Kidney (tissue), 14 donors: Measurements from ENCODE around the gene RIN3. TPM values are rescaled to one million over a fixed set of nuclear protein-coding genes. Genes with fewer than 3 reads are reported as not detected.
"Not testable (repeated sequence)": the region's sequence is repeated elsewhere in the genome, so short reads cannot be mapped to it uniquely, and the experiment has no call there.

ENCODE experiments used
- DNase-seq, 5 donors: peaks; one replicate each; pipeline ENCODE4 v3.0.0-alpha.2; 2013 to 2020
- FAIRE-seq: peaks from 2 replicates; lab custom pipeline; 2012; peaks lifted over from hg19 to GRCh38; lab: Jason Lieb, UNC
- H3K27ac ChIP-seq, 2 donors: one replicate each; pipeline ENCODE4 v1.7.0; 2013; ENCODE audit warnings: low read depth in 2 of 2, low read length in 2 of 2, inconsistent platforms in 1 of 2
- H3K27me3 ChIP-seq: one replicate; pipeline ENCODE4 v1.7.1; 2013; ENCODE audit warnings: low read length, inconsistent platforms; ENCODE audit not compliant: control insufficient read depth, insufficient read depth
- H3K36me3 ChIP-seq, 3 donors: one replicate each; pipeline versions ENCODE4 v1.7.0 to v1.7.1; 2013; ENCODE audit warnings: low read length in 3 of 3, control low read depth in 1 of 3, inconsistent platforms in 1 of 3; ENCODE audit not compliant: insufficient read depth in 3 of 3, control insufficient read depth in 2 of 3
- H3K4me1 ChIP-seq, 3 donors: one replicate each; pipeline versions ENCODE4 v1.7.0 to v1.7.1; 2013; ENCODE audit warnings: low read length in 3 of 3, inconsistent platforms in 1 of 3, low read depth in 1 of 3; ENCODE audit not compliant: control insufficient read depth in 2 of 3, insufficient read depth in 2 of 3
- H3K4me3 ChIP-seq, 3 donors: one replicate each; pipeline versions ENCODE4 v1.7.0 to v1.8.1; 2013; ENCODE audit warnings: low read length in 3 of 3, control low read depth in 1 of 3, inconsistent platforms in 1 of 3
- H3K9ac ChIP-seq, 3 donors: one replicate each; pipeline versions ENCODE4 v1.7.0 to v1.7.1; 2013; ENCODE audit warnings: low read length in 3 of 3, control low read depth in 1 of 3, inconsistent platforms in 1 of 3
- H3K9me3 ChIP-seq, 3 donors: one replicate each; pipeline versions ENCODE4 v1.7.0 to v1.7.1; 2013; ENCODE audit warnings: low read length in 3 of 3, control low read depth in 1 of 3, inconsistent platforms in 1 of 3; ENCODE audit not compliant: control insufficient read depth in 2 of 3, insufficient read depth in 1 of 3
- intact Hi-C: fragments of 100-400 bp; cut with DNase I; formaldehyde crosslinking; loops from one replicate; pipeline ENCODE4 v1.11.1; 2022
- polyA plus RNA-seq: library from polyadenylated mRNA; stranded (reverse); fragments of 350-450 nt; fragmentation: Illumina TruSeq; extraction: RNeasy Lipid Tissue Mini Kit (QIAGEN cat#74804); gene quantifications from one replicate; pipeline ENCODE4 v1.2.3, GENCODE V29; 2014; ENCODE audit warnings: low read depth, low replicate concordance; ENCODE audit not compliant: insufficient read depth
- total RNA-seq: library from RNA; stranded (reverse); fragmentation: NEBNext Ultra II Directional; extraction: Animal tissue kit (Norgen Biotek cat#: 25700); gene quantifications from one replicate; pipeline ENCODE4 v1.2.1, GENCODE V29; 2021
- TF ChIP-seq, protein P1 (sequence below): IDR thresholded peaks from 3 replicates; pipeline ENCODE4 v1.5.1; 2012; ENCODE audit warnings: mild to moderate bottlenecking, moderate library complexity, borderline replicate concordance; ENCODE audit not compliant: insufficient read depth; ENCODE audit errors: extremely low read depth
- donor health status: control.
- donor health status: control.
- donor health status: control.
- donor health status: control.
- donor health status: control.
- donor health status: DM: yes; HTN: yes; CAD: no.
- donor health status: Normal renal cell carcinoma (clear cell type).

Gene RIN3
- total and polyA plus RNA-seq, 2 donors from 2014 or later: 7.1 to 30.4 TPM

DNA sequence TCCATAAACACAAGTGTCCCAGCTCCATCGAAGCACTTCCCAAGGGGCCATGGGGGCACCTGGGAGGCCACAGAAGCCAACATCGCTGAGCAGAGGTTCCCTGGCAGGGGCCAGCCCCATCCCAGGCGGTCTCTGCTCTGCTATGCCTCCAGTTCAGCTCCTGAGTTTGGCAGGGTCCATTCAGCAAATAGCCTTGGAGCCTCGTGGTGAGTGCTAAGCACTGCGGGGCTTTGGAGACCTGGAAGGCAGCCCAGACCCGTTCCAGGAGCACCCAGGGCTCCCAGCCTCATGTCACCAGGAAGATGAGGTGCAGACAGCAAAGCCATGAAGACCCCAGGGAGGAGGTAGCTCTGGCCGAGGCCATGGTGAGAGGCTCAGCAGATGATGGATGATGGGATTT is 125.3 kb downstream of the RIN3 start:
- intact Hi-C loops: no loop called here
- H3K4me1 ChIP-seq: no peaks in the 10 kb centered on the region
- no peak overlapping the region for H3K4me3 ChIP-seq
- H3K9ac ChIP-seq: no peak overlapping the region
- no peaks in the 10 kb centered on the region for H3K9me3 ChIP-seq
- TF ChIP-seq, protein P1, sequence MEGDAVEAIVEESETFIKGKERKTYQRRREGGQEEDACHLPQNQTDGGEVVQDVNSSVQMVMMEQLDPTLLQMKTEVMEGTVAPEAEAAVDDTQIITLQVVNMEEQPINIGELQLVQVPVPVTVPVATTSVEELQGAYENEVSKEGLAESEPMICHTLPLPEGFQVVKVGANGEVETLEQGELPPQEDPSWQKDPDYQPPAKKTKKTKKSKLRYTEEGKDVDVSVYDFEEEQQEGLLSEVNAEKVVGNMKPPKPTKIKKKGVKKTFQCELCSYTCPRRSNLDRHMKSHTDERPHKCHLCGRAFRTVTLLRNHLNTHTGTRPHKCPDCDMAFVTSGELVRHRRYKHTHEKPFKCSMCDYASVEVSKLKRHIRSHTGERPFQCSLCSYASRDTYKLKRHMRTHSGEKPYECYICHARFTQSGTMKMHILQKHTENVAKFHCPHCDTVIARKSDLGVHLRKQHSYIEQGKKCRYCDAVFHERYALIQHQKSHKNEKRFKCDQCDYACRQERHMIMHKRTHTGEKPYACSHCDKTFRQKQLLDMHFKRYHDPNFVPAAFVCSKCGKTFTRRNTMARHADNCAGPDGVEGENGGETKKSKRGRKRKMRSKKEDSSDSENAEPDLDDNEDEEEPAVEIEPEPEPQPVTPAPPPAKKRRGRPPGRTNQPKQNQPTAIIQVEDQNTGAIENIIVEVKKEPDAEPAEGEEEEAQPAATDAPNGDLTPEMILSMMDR: no peak
- no peaks in the 10 kb centered on the region for H3K27me3 ChIP-seq
- H3K27ac ChIP-seq: no peak overlapping the region
- DNase-seq (no peak), FAIRE-seq (no peak)
- peaks cover 0 to 5% (median 0%) of the 10 kb centered on the region in 3 donors for H3K36me3 ChIP-seq

DNA sequence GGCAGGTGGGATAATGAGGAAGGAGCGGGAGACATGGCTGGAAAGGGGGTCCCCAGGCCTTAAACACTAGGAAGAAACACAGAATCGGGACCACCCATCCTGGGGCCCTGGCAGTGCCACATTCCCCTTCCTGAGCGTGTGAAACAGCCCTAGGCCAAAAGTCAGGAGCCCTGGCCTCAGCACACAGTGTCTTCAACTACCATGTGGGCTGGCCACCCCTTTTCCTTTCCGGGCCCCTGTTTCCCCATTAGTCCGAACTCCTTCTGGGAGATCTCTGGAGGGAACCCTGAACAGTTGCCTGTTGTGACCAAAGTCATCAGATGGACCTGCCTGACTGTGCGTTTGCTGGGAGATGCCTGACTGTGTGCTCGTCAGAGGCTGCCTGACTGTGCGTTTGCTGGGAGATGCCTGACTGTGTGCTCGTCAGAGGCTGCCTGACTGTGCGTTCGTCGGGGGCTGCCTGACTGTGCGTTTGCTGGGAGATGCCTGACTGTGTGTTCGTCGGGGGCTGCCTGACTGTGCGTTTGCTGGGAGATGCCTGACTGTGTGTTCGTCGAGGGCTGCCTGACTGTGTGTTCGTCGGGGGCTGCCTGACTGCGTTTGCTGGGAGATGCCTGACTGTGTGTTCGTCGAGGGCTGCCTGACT is 126.0 kb downstream of the RIN3 start:
- FAIRE-seq, H3K36me3 ChIP-seq, H3K4me3 ChIP-seq, H3K9ac ChIP-seq, H3K27ac ChIP-seq, DNase-seq, intact Hi-C loops, H3K27me3 ChIP-seq, H3K9me3 ChIP-seq, H3K4me1 ChIP-seq: not testable (repeated sequence)

DNA sequence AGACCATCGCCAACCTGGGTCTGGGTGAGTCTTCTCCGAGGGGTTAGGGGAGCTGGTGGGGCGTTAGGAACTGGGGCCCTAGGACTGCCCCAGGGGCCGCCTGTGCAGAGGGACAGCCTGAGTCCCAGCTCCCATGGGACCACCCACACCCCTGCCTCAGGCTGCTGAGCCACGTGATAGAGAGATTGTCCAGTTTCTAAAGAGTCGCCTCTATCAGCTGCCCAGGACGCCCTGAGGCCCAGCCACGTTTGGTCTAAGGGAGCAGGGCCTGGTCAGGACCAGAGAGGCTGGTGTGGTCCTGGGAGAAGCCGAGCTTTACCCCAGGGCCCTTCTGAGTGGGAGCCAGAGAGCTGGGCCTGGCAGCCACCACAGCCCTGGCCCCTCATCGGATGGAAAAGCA is 127.7 kb downstream of the RIN3 start:
- H3K36me3 ChIP-seq: peaks cover 0 to 5% (median 0%) of the 10 kb centered on the region in 3 donors
- peaks cover 0 to 3% (median 0%) of the 10 kb centered on the region in 3 donors for H3K4me1 ChIP-seq
- intact Hi-C loops: no loop called here
- FAIRE-seq (no peak), DNase-seq (no peak)
- H3K27ac ChIP-seq: no peak overlapping the region
- H3K9ac ChIP-seq: no peak overlapping the region
- TF ChIP-seq, protein P1: no peak
- no peaks in the 10 kb centered on the region for H3K9me3 ChIP-seq
- H3K4me3 ChIP-seq: no peak overlapping the region
- no peaks in the 10 kb centered on the region for H3K27me3 ChIP-seq

DNA sequence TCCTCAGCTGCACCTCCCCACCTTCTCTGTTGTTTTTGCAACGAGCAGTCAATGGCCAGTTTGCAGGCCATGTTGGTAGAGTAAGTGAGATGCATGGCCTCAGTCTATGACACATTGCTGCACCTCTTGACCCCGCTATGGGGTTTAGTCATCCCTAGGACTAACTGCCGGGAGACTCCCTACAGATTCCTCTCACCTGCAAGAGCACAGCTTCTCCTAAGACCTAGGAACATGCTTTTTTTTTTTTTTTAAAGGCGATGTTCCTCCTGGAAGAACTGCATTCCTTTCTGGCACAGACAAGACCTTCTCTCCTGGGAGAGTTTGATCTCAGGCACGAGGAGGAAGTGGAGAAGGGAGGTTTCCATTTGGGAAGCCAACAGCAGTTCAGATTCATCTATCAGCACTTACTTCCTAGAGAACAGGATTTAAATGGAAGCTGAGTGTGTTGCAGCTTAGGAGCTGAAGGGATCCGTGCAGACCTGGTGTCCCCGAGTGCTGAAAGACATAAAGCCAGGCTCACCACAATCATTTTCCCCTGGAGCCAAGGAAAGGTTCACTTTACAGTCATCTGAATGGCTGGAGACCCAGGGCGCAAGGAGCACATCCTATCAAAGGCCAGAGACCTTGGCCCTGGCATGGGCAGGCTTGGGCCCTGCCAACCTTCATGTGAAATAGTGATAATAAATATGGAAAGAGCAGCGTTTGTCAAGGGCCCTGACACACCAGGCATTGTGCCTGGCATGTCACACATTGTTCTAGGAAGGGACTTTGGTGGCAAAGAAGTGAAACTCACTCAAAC is 130.8 kb downstream of the RIN3 start:
- FAIRE-seq: no peak
- DNase-seq: no peak
- Histone ChIP-seq H3K4me1 (peaks cover 0 to 3% (median 0%) of the 10 kb centered on the region in 3 donors), H3K9me3 (no peaks in the 10 kb centered on the region), H3K4me3 (no peak overlapping the region), H3K27ac (no peak overlapping the region), H3K9ac (no peak overlapping the region), H3K36me3 (peaks cover 0 to 5% (median 0%) of the 10 kb centered on the region in 3 donors), H3K27me3 (no peaks in the 10 kb centered on the region)
- TF ChIP-seq, protein P1: no peak
- intact Hi-C loops: no loop called here
